Naive thymus-derived CD4-positive, alpha-beta T cell (primary cell): ENCODE results near the gene PLAAT2. TPM values are rescaled to one million over a fixed set of nuclear protein-coding genes. Genes with fewer than 3 reads are reported as not detected.
"Not testable (repeated sequence)": the region's sequence is repeated elsewhere in the genome, so short reads cannot be mapped to it uniquely, and the experiment has no call there.

Experiments used
- ATAC-seq: fragments of 150-1000 bp; cut with Tn5 transposase; 2 replicates; pipeline ENCODE4 v1.10.0; 2021; ENCODE audit warnings: mild to moderate bottlenecking, moderate library complexity
- CTCF ChIA-PET: fragments of 350-600 bp; sonication (Branson Sonifier 250); formaldehyde crosslinking; loops from one replicate; lab custom pipeline; 2021; ENCODE audit warnings: antibody characterized with exemption; lab: Charles Lee
- POLR2A ChIA-PET: fragments of 350-600 bp; sonication (Branson Sonifier 250); formaldehyde crosslinking; loops from one replicate; lab custom pipeline; 2021; ENCODE audit warnings: antibody characterized with exemption, inconsistent platforms; lab: Charles Lee
- DNase-seq, 9 donors: peaks; one replicate each; pipeline versions ENCODE4 v3.0.0 to v3.0.0-alpha.2; 2020 to 2022; ENCODE audit warnings: mixed read lengths in 1 of 9
- H3K27ac ChIP-seq: one replicate; pipeline ENCODE4 v1.7.0; 2013; ENCODE audit warnings: mild to moderate bottlenecking, low read depth, low read length, moderate library complexity
- H3K27me3 ChIP-seq, 2 donors: one replicate each; pipeline ENCODE4 v1.7.0; 2013; ENCODE audit warnings: low read length in 2 of 2, mild to moderate bottlenecking in 2 of 2, moderate library complexity in 2 of 2; ENCODE audit not compliant: control insufficient read depth in 2 of 2, insufficient read depth in 2 of 2
- H3K36me3 ChIP-seq, 3 experiments: 1 replicate in 2 of 3; 2 replicates in 1 of 3; pipeline ENCODE4 v1.7.0; 2013; ENCODE audit warnings: low read length in 3 of 3, mild to moderate bottlenecking in 3 of 3, moderate library complexity in 1 of 3; ENCODE audit not compliant: insufficient read depth in 3 of 3, control insufficient read depth in 2 of 3
- H3K4me1 ChIP-seq, 2 donors: one replicate each; pipeline ENCODE4 v1.7.0; 2013; ENCODE audit warnings: low read length in 2 of 2, mild to moderate bottlenecking in 2 of 2, moderate library complexity in 1 of 2; ENCODE audit not compliant: control insufficient read depth in 2 of 2, insufficient read depth in 2 of 2
- H3K4me3 ChIP-seq: 2 replicates; pipeline ENCODE4 v1.7.0; 2013; ENCODE audit warnings: mild to moderate bottlenecking, low read length
- H3K9me3 ChIP-seq, 3 experiments: 1 replicate in 2 of 3; 2 replicates in 1 of 3; pipeline ENCODE4 v1.7.0; 2013; ENCODE audit warnings: low read length in 3 of 3; ENCODE audit not compliant: control insufficient read depth in 2 of 3
- H3K27ac Mint-ChIP-seq, 9 donors: one replicate each; pipeline ENCODE4 v1.8.0; 2020 to 2022; ENCODE audit warnings: mixed read lengths in 9 of 9, mild to moderate bottlenecking in 8 of 9, moderate library complexity in 5 of 9, inconsistent platforms in 2 of 9
- H3K27me3 Mint-ChIP-seq, 5 donors: one replicate each; pipeline ENCODE4 v1.8.0; 2021 to 2022; ENCODE audit warnings: mixed read lengths in 5 of 5, mild to moderate bottlenecking in 1 of 5
- H3K36me3 Mint-ChIP-seq, 5 donors: one replicate each; pipeline ENCODE4 v1.8.0; 2020 to 2022; ENCODE audit warnings: mixed read lengths in 5 of 5, mild to moderate bottlenecking in 3 of 5, inconsistent platforms in 1 of 5
- H3K4me1 Mint-ChIP-seq, 7 donors: one replicate each; pipeline ENCODE4 v1.8.0; 2020 to 2022; ENCODE audit warnings: mixed read lengths in 7 of 7, mild to moderate bottlenecking in 3 of 7, inconsistent platforms in 1 of 7
- H3K4me3 Mint-ChIP-seq, 10 donors: one replicate each; pipeline ENCODE4 v1.8.0; 2020 to 2022; ENCODE audit warnings: mild to moderate bottlenecking in 10 of 10, mixed read lengths in 10 of 10, moderate library complexity in 6 of 10, inconsistent platforms in 2 of 10
- H3K9me3 Mint-ChIP-seq, 11 donors: one replicate each; pipeline ENCODE4 v1.8.0; 2020 to 2022; ENCODE audit warnings: mixed read lengths in 11 of 11, mild to moderate bottlenecking in 4 of 11, inconsistent platforms in 1 of 11, moderate library complexity in 1 of 11
- intact Hi-C, 2 donors: fragments of 100-400 bp; cut with micrococcal nuclease; formaldehyde crosslinking; loops; one replicate each; pipeline ENCODE4 v1.15.1; 2023
- polyA plus RNA-seq, 2 donors: library from polyadenylated mRNA; unstranded; fragments of 300-500 nt; fragmentation: Illumina TruSeq; gene quantifications; one replicate each; pipeline ENCODE4 v1.2.3, GENCODE V29; 2021
- total RNA-seq, 6 experiments: library from RNA in 5 of 6; stranded (reverse) in 5 of 6; gene quantifications; 1 replicate in 5 of 6; 2 replicates in 1 of 6; pipeline ENCODE4 v1.2.3 and lab custom pipeline; 2021 to 2026

The PLAAT2 gene
- total and polyA plus RNA-seq, 7 experiments from 2014 or later, result 0.51 TPM; not detected in 6

DNA sequence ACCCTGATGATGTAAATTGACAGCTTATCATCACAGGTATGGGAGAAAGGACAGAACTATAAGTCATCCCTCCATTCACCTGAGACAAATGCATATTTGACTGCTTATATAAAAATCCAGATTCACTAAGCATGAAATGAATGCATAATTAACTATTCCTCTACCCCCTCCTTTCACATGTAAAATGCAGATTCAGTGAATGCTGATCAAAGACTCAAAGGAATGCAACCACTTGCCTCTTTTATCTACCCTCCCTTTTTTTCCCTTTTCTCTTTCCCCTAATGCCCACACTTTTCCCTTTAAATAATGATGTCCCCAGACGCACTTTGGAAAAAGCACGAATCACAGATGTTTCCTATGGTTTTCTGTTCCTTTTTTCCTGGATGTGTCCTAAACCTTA is 31.1 kb downstream of the PLAAT2 start:
- Histone ChIP-seq H3K27ac (peak overlapping the region; percentile 52), H3K27me3 (no peaks in the 10 kb centered on the region), H3K4me3 (peak overlapping the region; percentile 34), H3K4me1 (peaks cover 51 to 66% of the 10 kb centered on the region in 2 donors), H3K9me3 (no peaks in the 10 kb centered on the region), H3K36me3 (no peaks in the 10 kb centered on the region)
- H3K36me3 Mint-ChIP-seq, result no peaks in the 10 kb centered on the region
- peak overlapping the region; percentile 1 to 78 (median 66) for H3K4me3 Mint-ChIP-seq
- ATAC-seq (no peak), DNase-seq (no peak)
- no peaks in the 10 kb centered on the region for H3K27me3 Mint-ChIP-seq
- no peaks in the 10 kb centered on the region for H3K9me3 Mint-ChIP-seq
- peak overlapping the region; percentile 77 to 96 (median 91) for H3K27ac Mint-ChIP-seq
- CTCF ChIA-PET, result interaction anchor here (1.4 kb wide), 2 partner anchors 22 to 53 kb away, joined by 5 read pairs; no protein-coding TSS in a partner anchor
- H3K4me1 Mint-ChIP-seq, result peaks cover 43 to 88% (median 85%) of the 10 kb centered on the region in 7 donors
- intact Hi-C loops, result loop anchor here in 1 of 2 donors (5.0 kb wide), 1 partner anchor 80 kb away; the partner anchor contains the start of gene PLAAT3
- POLR2A ChIA-PET, result interaction anchor here (0.6 to 10.4 kb wide), 10 partner anchors 8 to 1160 kb away, joined by 3 to 172 read pairs (median 5); no protein-coding TSS in a partner anchor

DNA sequence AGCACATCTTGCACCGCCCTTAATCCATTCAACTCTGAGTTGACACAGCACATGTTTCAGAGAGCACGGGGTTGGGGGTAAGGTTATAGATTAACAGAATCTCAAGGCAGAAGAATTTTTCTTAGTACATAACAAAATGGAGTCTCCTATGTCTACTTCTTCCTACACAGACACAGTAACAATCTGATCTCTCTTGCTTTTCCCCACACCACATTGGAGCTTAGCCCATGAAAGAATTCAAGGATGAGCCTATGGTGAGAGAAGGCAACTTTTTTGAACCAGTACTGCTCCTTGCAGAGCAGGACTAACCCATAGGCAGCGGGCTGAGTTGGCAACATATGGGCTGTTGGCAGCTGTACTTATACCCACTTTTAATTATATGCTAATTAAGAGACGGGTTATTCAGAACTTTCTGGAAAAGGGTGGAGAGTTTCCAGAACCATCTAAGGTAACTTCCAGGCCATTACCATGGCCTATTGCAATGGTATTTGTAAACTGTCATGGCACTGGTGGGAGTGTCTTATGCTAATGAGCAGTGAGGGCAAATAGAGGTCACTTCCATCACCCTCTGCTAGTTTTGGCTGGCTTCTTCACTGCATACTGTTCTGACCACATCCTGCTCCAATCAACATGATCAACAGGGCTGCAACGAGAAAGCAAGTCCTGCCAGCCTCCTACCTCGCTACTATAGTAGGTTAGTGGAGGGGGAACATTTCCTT is 31.9 kb downstream of the PLAAT2 start:
- H3K27ac Mint-ChIP-seq, result peak overlapping the region; percentile 77 to 96 (median 91)
- ChIA-PET CTCF (interaction anchor here (1.4 kb wide), 1 partner anchor 22 kb away, joined by 5 read pairs; no protein-coding TSS in a partner anchor), POLR2A (interaction anchor here (0.8 to 10.4 kb wide), 6 partner anchors 7 to 1159 kb away, joined by 3 to 172 read pairs (median 4); no protein-coding TSS in a partner anchor)
- peak; percentile 99 for ATAC-seq
- H3K36me3 ChIP-seq, H3K36me3 Mint-ChIP-seq, H3K27me3 Mint-ChIP-seq, H3K9me3 Mint-ChIP-seq, H3K27me3 ChIP-seq, H3K9me3 ChIP-seq: not testable (repeated sequence)
- H3K4me1 Mint-ChIP-seq, result peaks cover 43 to 81% (median 79%) of the 10 kb centered on the region in 7 donors
- peak overlapping the region; percentile 52 for H3K27ac ChIP-seq
- peak overlapping the region; percentile 34 for H3K4me3 ChIP-seq
- intact Hi-C loops, result loop anchor here (1.0 to 5.0 kb wide), 6 partner anchors 30 to 82 kb away; partner anchors contain the start of gene PLAAT3 (in 1 of the 2)
- H3K4me3 Mint-ChIP-seq, result peak overlapping the region; percentile 52 to 84 (median 72)
- peak in 8 of 9 donors; percentile 36 to 87 (median 81) for DNase-seq
- peaks cover 51 to 64% of the 10 kb centered on the region in 2 donors for H3K4me1 ChIP-seq

DNA sequence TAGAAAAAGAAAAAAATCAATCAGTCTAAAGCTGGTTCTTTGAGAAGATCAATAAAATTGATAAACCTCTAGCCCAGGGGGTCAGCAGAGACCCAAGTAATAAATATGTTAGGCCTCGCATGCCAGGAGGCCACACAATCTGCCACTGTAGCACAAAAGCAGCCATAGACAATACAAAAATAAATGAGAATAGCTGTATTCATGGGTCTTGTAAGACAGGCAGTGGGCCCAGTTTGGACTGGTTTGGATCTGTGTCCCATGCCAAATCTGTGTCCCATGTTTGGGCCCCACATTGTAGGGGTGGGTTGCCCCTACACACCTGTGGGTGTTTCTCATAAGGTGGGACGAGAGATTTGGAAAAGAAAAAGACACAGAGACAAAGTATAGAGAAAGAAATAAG is 33.2 kb downstream of the PLAAT2 start:
- H3K36me3 ChIP-seq, result no peaks in the 10 kb centered on the region
- Mint-ChIP-seq H3K9me3 (no peaks in the 10 kb centered on the region), H3K27me3 (peaks cover 0 to 2% (median 0%) of the 10 kb centered on the region in 5 donors), H3K36me3 (peaks cover 0 to 2% (median 0%) of the 10 kb centered on the region in 5 donors), H3K4me1 (peaks cover 35 to 69% (median 67%) of the 10 kb centered on the region in 7 donors), H3K4me3 (peak overlapping the region in 7 of 10 donors; percentile 17 to 55 (median 39)), H3K27ac (peak overlapping the region; percentile 60 to 90 (median 85))
- H3K27me3 ChIP-seq, result no peaks in the 10 kb centered on the region
- intact Hi-C loops, result loop anchor here (2.0 to 5.0 kb wide), 4 partner anchors 31 to 83 kb away; partner anchors contain the start of gene PLAAT3 (in 1 of the 2)
- DNase-seq (no peak), ATAC-seq (no peak)
- CTCF ChIA-PET, result interaction anchor here (0.7 to 1.2 kb wide), 5 partner anchors 8 to 117 kb away, joined by 3 to 4 read pairs (median 3); no protein-coding TSS in a partner anchor
- no peak overlapping the region for H3K4me3 ChIP-seq
- peaks cover 39 to 52% of the 10 kb centered on the region in 2 donors for H3K4me1 ChIP-seq
- H3K27ac ChIP-seq, result peak overlapping the region; percentile 41
- H3K9me3 ChIP-seq, result no peaks in the 10 kb centered on the region
- POLR2A ChIA-PET, result interaction anchor here (1.1 to 2.1 kb wide), 4 partner anchors 9 to 24 kb away, joined by 3 to 7 read pairs (median 4); no protein-coding TSS in a partner anchor

DNA sequence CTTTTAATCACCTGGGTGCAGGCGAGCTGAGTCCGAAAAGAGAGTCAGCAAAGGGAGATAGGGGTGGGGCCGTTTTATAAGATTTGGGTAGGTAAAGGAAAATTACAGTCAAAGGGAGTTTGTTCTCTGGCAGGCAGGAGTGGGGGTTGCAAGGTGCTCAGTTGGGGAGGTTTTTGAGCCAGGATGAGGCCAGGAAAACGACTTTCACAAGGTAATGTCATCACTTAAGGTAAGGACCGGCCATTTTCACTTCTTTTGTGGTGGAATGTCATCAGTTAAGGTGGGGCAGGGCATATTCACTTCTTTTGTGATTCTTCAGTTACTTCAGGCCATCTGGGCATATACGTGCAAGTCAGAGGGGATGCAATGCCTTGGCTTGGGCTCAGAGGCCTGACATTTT is 33.8 kb downstream of the PLAAT2 start:
- H3K36me3 Mint-ChIP-seq, H3K27me3 Mint-ChIP-seq, H3K4me3 ChIP-seq, H3K27ac ChIP-seq, H3K27me3 ChIP-seq, DNase-seq, H3K36me3 ChIP-seq, ATAC-seq, intact Hi-C loops, H3K9me3 ChIP-seq, H3K9me3 Mint-ChIP-seq: not testable (repeated sequence)
- CTCF ChIA-PET, result interaction anchor here (0.7 to 1.2 kb wide), 6 partner anchors 9 to 117 kb away, joined by 3 to 4 read pairs (median 3); no protein-coding TSS in a partner anchor
- peaks cover 33 to 47% of the 10 kb centered on the region in 2 donors for H3K4me1 ChIP-seq
- POLR2A ChIA-PET, result interaction anchor here (0.7 to 2.1 kb wide), 6 partner anchors 8 to 550 kb away, joined by 3 to 7 read pairs (median 4); no protein-coding TSS in a partner anchor
- Mint-ChIP-seq H3K4me3 (peak overlapping the region in 7 of 10 donors; percentile 23 to 47 (median 38)), H3K4me1 (peaks cover 35 to 63% (median 62%) of the 10 kb centered on the region in 7 donors), H3K27ac (peak overlapping the region in 8 of 9 donors; percentile 74 to 90 (median 86))

DNA sequence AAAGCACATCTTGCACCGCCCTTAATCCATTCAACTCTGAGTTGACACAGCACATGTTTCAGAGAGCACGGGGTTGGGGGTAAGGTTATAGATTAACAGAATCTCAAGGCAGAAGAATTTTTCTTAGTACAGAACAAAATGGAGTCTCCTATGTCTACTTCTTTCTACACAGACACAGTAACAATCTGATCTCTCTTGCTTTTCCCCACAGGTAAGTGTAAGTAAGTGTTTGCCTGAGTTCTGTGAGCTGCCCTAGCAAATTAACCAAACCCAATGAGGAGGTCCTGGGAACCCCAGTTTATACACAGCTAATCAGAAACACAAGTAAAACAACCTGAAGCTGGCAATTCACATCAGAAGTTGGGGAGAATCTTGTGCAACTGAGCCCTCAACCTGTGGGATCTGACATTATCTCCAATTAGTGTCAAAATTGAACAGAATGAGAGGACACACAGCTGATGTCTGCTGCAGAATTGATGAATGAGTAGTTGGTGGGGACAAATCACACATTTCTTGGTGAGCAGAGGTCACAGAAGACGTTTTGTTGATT is 34.4 kb downstream of the PLAAT2 start:
- H3K4me1 Mint-ChIP-seq, result peaks cover 32 to 57% (median 56%) of the 10 kb centered on the region in 7 donors

DNA sequence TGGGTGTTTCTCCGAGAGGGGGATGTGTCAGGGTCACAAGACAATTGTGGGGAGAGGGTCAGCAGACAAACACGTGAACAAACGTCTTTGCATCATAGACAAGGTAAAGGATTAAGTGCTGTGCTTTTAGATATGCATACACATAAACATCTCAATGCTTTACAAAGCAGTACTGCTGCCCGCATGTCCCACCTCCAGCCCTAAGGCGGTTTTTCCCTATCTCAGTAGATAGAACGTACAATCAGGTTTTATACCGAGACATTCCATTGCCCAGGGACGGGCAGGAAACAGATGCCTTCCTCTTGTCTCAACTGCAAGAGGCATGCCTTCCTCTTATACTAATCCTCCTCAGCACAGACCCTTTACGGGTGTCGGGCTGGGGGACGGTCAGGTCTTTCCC is 35.0 kb downstream of the PLAAT2 start:
- H3K27ac ChIP-seq, H3K36me3 Mint-ChIP-seq, H3K9me3 Mint-ChIP-seq, intact Hi-C loops, H3K27me3 Mint-ChIP-seq, H3K4me3 ChIP-seq, H3K27me3 ChIP-seq, POLR2A ChIA-PET, DNase-seq, H3K9me3 ChIP-seq, CTCF ChIA-PET, ATAC-seq, H3K36me3 ChIP-seq: not testable (repeated sequence)
- peak overlapping the region in 3 of 10 donors; percentile 35 to 64 (median 54) for H3K4me3 Mint-ChIP-seq
- peak overlapping the region in 3 of 9 donors; percentile 31 to 79 (median 77) for H3K27ac Mint-ChIP-seq
- H3K4me1 Mint-ChIP-seq, result peaks cover 26 to 51% (median 49%) of the 10 kb centered on the region in 7 donors
- peaks cover 21 to 36% of the 10 kb centered on the region in 2 donors for H3K4me1 ChIP-seq

More for the DNA sequence above, 34.4 kb downstream of the PLAAT2 start:
- POLR2A ChIA-PET, result interaction anchor here (0.7 to 2.1 kb wide), 3 partner anchors 9 to 549 kb away, joined by 3 to 7 read pairs (median 6); no protein-coding TSS in a partner anchor
- H3K27me3 Mint-ChIP-seq, intact Hi-C loops, H3K27ac ChIP-seq, H3K36me3 Mint-ChIP-seq, H3K9me3 ChIP-seq, H3K27me3 ChIP-seq, H3K4me3 ChIP-seq, DNase-seq, ATAC-seq, H3K9me3 Mint-ChIP-seq, H3K36me3 ChIP-seq: not testable (repeated sequence)
- H3K4me1 ChIP-seq, result peaks cover 27 to 42% of the 10 kb centered on the region in 2 donors
- CTCF ChIA-PET, result interaction anchor here (0.7 to 1.1 kb wide), 2 partner anchors 9 to 109 kb away, joined by 4 read pairs; no protein-coding TSS in a partner anchor
- H3K4me3 Mint-ChIP-seq, result peak overlapping the region in 4 of 10 donors; percentile 23 to 47 (median 38)
- peak overlapping the region in 8 of 9 donors; percentile 48 to 88 (median 83) for H3K27ac Mint-ChIP-seq
